Measurements from ENCODE around the gene ADAMTS9. TPM values are rescaled to one million over a fixed set of nuclear protein-coding genes. Genes with fewer than 3 reads are reported as not detected.

Gene ADAMTS9
- total RNA-seq, 1 donor from 2014 or later: 11.7 TPM

GRCh38 chr3:64575211-64575844, 112.5 kb downstream of the ADAMTS9 start:
- DNase-seq (no peak), ATAC-seq (peak; percentile 47 to 51)
- no peak overlapping the region for H3K27ac ChIP-seq
- no peaks in the 10 kb centered on the region for H3K27me3 ChIP-seq (ENCODE audit: low read depth)
- TF ChIP-seq, protein P1, sequence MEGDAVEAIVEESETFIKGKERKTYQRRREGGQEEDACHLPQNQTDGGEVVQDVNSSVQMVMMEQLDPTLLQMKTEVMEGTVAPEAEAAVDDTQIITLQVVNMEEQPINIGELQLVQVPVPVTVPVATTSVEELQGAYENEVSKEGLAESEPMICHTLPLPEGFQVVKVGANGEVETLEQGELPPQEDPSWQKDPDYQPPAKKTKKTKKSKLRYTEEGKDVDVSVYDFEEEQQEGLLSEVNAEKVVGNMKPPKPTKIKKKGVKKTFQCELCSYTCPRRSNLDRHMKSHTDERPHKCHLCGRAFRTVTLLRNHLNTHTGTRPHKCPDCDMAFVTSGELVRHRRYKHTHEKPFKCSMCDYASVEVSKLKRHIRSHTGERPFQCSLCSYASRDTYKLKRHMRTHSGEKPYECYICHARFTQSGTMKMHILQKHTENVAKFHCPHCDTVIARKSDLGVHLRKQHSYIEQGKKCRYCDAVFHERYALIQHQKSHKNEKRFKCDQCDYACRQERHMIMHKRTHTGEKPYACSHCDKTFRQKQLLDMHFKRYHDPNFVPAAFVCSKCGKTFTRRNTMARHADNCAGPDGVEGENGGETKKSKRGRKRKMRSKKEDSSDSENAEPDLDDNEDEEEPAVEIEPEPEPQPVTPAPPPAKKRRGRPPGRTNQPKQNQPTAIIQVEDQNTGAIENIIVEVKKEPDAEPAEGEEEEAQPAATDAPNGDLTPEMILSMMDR (IDR thresholded peaks at IDR 0.05): peak; percentile 47
- H3K4me1 ChIP-seq: no peaks in the 10 kb centered on the region
- no peaks in the 10 kb centered on the region for H3K36me3 ChIP-seq
- H3K4me3 ChIP-seq: no peak overlapping the region
- H3K9me3 ChIP-seq: no peaks in the 10 kb centered on the region
- intact Hi-C loops (cut with DNase I): no loop called here

DNA sequence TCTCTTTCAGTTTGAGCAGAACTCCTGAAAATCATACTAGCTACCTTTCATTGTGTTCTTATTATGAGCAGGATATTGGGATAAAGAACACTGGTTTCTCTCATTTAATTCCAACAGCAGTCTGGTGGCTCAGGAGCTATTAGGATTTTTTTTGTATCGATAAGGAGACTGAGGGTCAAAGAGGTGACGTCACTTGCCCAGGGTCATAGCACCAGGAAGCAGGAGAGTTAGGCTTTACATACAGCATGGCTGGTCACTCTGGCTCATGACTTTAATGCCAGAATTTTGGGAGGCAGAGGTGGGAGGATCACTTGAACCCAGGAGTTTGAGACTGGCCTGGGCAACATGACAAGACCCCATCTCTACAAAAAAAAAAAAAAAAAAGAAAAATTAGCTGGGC, 113.6 kb downstream of the ADAMTS9 start:
- no peak for ATAC-seq
- Histone ChIP-seq H3K9me3 (no peaks in the 10 kb centered on the region), H3K4me1 (no peaks in the 10 kb centered on the region), H3K27me3 (ENCODE audit: low read depth) (no peaks in the 10 kb centered on the region), H3K27ac (no peak overlapping the region), H3K4me3 (no peak overlapping the region), H3K36me3 (no peaks in the 10 kb centered on the region)
- no peak for DNase-seq
- intact Hi-C loops (cut with DNase I): no loop called here
- TF ChIP-seq, protein P1 (IDR thresholded peaks at IDR 0.05): no peak

GRCh38 chr3:64571982-64572381, 115.8 kb downstream of the ADAMTS9 start:
- Histone ChIP-seq H3K9me3 (no peaks in the 10 kb centered on the region), H3K36me3 (no peaks in the 10 kb centered on the region), H3K27ac (no peak overlapping the region), H3K4me3 (no peak overlapping the region), H3K4me1 (no peaks in the 10 kb centered on the region), H3K27me3 (ENCODE audit: low read depth) (no peaks in the 10 kb centered on the region)
- no peak for DNase-seq
- no peak for ATAC-seq
- TF ChIP-seq, protein P1 (IDR thresholded peaks at IDR 0.05): no peak
- intact Hi-C loops (cut with DNase I): no loop called here

DNA sequence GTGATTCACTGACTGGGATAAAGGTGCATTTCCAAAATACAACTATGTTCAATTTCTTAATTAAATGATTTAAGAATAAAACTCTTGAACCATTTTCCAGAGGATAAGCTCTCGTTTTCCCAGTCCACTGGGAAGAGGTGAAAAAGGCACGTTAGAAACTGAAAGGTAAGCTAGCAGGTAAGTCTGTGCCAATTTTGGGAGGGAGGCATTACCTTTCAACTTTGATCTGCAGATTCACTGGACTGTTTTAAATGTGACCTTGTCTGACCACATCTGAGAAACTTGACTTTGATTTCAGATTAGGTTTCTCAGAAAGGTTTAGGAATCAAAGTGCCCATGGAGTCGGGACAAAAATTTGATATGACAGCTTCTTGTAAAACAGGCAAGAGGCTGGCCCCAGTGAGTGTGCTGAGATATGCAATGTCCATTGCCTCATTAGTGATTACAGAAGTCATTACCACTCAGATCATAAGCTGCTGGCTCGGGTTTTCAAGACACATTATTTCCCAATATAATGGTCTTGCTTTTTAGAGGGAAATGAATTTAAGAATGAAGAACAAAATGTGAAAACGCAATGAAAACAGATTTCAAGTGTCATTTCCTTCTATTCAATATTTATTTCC, 118.8 kb downstream of the ADAMTS9 start:
- H3K4me3 ChIP-seq: no peak overlapping the region
- no peak for DNase-seq
- no peaks in the 10 kb centered on the region for H3K36me3 ChIP-seq
- no peak overlapping the region for H3K27ac ChIP-seq
- TF ChIP-seq, protein P1 (IDR thresholded peaks at IDR 0.05): no peak
- intact Hi-C loops (cut with DNase I): no loop called here
- no peaks in the 10 kb centered on the region for H3K27me3 ChIP-seq (ENCODE audit: low read depth)
- ATAC-seq: no peak
- H3K4me1 ChIP-seq: no peaks in the 10 kb centered on the region
- H3K9me3 ChIP-seq: no peaks in the 10 kb centered on the region

DNA sequence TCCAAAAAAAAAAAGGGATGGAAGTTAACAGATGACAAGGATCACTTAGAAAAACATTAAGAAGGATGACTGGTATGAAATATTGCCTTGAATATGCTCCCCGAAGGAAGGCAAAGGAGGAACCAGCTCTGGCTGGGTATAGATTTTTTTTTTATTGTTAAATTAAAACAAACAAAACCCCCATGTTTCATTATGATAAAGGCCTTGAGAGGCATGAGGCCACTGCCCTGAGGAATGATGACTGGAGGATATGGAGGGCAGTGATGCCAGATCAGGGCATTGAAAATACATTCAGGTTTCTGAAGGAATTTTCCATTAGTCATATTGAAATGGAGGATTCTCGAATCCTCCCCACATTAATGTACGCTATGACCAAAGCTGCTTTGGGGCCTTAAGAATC, 120.9 kb downstream of the ADAMTS9 start:
- no peaks in the 10 kb centered on the region for H3K27me3 ChIP-seq (ENCODE audit: low read depth)
- H3K27ac ChIP-seq: no peak overlapping the region
- no peaks in the 10 kb centered on the region for H3K9me3 ChIP-seq
- no peaks in the 10 kb centered on the region for H3K36me3 ChIP-seq
- TF ChIP-seq, protein P1 (IDR thresholded peaks at IDR 0.05): no peak
- intact Hi-C loops (cut with DNase I): no loop called here
- no peak for DNase-seq
- no peak overlapping the region for H3K4me3 ChIP-seq
- H3K4me1 ChIP-seq: no peaks in the 10 kb centered on the region
- ATAC-seq: no peak

All from lower lobe of right lung (tissue), 2 donors.